Karpas-422 (cell line): Measurements from ENCODE around the gene OXCT2. TPM values are rescaled to one million over a fixed set of nuclear protein-coding genes. Genes with fewer than 3 reads are reported as not detected.

Experiments
- DNase-seq: peaks from one replicate; pipeline ENCODE4 v3.0.0-alpha.2; 2015
- H2AFZ ChIP-seq: fragments of 200-600 bp; sonication (generic); 2 replicates; pipeline ENCODE4 v1.6.1; 2014; ENCODE audit warnings: antibody characterized with exemption, low read length, mixed read lengths
- H3K27ac ChIP-seq: fragments of 200-600 bp; sonication (generic); 2 replicates; pipeline ENCODE4 v1.5.1; 2014; ENCODE audit warnings: mild to moderate bottlenecking, low read length, moderate library complexity
- H3K27me3 ChIP-seq: fragments of 200-600 bp; sonication (generic); 2 replicates; pipeline ENCODE4 v1.6.1; 2014; ENCODE audit warnings: low read length, mixed read lengths
- H3K36me3 ChIP-seq: fragments of 200-600 bp; sonication (generic); 2 replicates; pipeline ENCODE4 v1.6.1; 2014; ENCODE audit warnings: low read length, mixed read lengths; ENCODE audit not compliant: insufficient read depth
- H3K4me1 ChIP-seq: fragments of 200-600 bp; sonication (generic); 2 replicates; pipeline ENCODE4 v1.6.1; 2014; ENCODE audit warnings: mild to moderate bottlenecking, low read length, mixed read lengths
- H3K4me2 ChIP-seq: fragments of 200-600 bp; sonication (generic); 2 replicates; pipeline ENCODE4 v1.6.1; 2014; ENCODE audit warnings: low read length, low read depth, mild to moderate bottlenecking; ENCODE audit not compliant: poor library complexity, severe bottlenecking
- H3K4me3 ChIP-seq: fragments of 200-600 bp; sonication (generic); 2 replicates; pipeline ENCODE4 v1.5.1; 2014; ENCODE audit warnings: mild to moderate bottlenecking, antibody characterized with exemption, low read length, mixed read lengths
- H3K79me2 ChIP-seq: fragments of 200-600 bp; sonication (generic); 2 replicates; pipeline ENCODE4 v1.6.1; 2014; ENCODE audit warnings: mild to moderate bottlenecking, low read length, mixed read lengths
- H3K9ac ChIP-seq: fragments of 200-600 bp; sonication (generic); 2 replicates; pipeline ENCODE4 v1.6.0; 2014; ENCODE audit warnings: low read length
- H3K9me2 ChIP-seq: fragments of 200-600 bp; sonication (generic), shearing (Covaris generic); replicated peaks from 2 replicates; pipeline ENCODE4 v1.6.0; 2014; ENCODE audit warnings: mild to moderate bottlenecking, low read length, moderate library complexity; ENCODE audit not compliant: insufficient read depth
- H3K9me3 ChIP-seq: fragments of 300-700, 200-600 bp; sonication (generic); 2 replicates; pipeline ENCODE4 v1.6.1; 2014; ENCODE audit warnings: low read length, mixed read lengths
- H4K20me1 ChIP-seq: fragments of 200-600 bp; sonication (generic); 2 replicates; pipeline ENCODE4 v1.6.1; 2014; ENCODE audit warnings: mild to moderate bottlenecking, antibody characterized with exemption, low read length, low read depth; ENCODE audit not compliant: insufficient read depth
- total RNA-seq: library from RNA; depleted of rRNA; stranded (reverse); fragments of >200 nt; shearing (Covaris generic); gene quantifications from 2 replicates; pipeline ENCODE4 v1.2.3, GENCODE V29; 2014; ENCODE audit warnings: low replicate concordance

Gene OXCT2
- total RNA-seq, 1 experiment from 2014 or later: not detected

DNA sequence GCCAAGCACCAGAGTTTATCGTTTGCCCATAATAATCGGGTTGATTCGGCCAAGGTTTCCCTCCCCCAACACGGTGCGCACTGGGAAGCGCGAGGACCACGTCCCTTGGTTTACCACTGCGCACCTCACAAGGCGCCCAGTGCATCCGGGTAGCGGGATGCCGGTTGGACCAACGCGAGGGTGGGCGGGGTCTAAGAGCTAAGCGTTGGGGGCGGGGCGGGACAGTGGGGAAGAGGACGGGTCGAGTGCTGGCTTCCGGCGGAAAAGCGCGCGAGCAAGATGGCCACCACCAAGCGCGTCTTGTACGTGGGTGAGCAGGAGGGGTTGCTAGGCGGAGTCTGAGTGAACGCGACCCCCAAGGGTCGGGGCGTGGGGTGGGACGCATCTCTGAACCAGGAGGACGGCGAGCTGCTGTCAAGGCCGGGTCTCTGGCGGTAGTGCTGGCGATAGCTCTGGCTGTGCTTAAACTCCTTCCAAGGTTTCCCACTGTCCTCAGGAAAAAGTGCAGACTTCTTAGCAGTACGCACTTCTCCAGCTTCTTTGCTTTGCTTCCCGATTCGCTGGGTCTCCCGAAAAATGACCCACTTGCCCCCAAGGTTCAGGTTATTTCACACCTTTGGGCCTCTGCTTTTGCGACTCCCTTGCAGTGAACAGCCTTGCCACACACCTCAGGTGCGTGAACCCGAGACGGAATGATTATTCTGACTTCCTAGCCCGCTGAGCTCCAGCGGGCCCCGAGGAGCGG, 32.4 kb downstream of the OXCT2 start, which contains the start of gene PPIE:
Gene PPIE, plus strand, starts transcription at position 261 of the 745 bp plus-strand sequence. Its CDS starts 19 bp downstream, at position 280.
- no peaks in the 10 kb centered on the region for H4K20me1 ChIP-seq
- peak within 1 kb of the TSS; percentile 72; the same call in 1 of the 2 replicates for H2AFZ ChIP-seq
- H3K27ac ChIP-seq: no peak within 1 kb of the TSS
- H3K36me3 ChIP-seq: peaks cover 23% of the 10 kb centered on the region; the same call in 1 of the 2 replicates
- H3K9ac ChIP-seq: peak within 1 kb of the TSS; percentile 80
- DNase-seq: peak; percentile 98
- H3K27me3 ChIP-seq: no peaks in the 10 kb centered on the region
- peaks cover 24% of the 10 kb centered on the region for H3K4me1 ChIP-seq
- peaks cover 29% of the 10 kb centered on the region for H3K79me2 ChIP-seq
- H3K4me2 ChIP-seq: peak within 1 kb of the TSS; percentile 78
- H3K9me2 ChIP-seq: peaks cover 6% of the 10 kb centered on the region; the same call in 1 of the 2 replicates
- peak within 1 kb of the TSS; percentile 96 for H3K4me3 ChIP-seq
- H3K9me3 ChIP-seq: no peaks in the 10 kb centered on the region

DNA sequence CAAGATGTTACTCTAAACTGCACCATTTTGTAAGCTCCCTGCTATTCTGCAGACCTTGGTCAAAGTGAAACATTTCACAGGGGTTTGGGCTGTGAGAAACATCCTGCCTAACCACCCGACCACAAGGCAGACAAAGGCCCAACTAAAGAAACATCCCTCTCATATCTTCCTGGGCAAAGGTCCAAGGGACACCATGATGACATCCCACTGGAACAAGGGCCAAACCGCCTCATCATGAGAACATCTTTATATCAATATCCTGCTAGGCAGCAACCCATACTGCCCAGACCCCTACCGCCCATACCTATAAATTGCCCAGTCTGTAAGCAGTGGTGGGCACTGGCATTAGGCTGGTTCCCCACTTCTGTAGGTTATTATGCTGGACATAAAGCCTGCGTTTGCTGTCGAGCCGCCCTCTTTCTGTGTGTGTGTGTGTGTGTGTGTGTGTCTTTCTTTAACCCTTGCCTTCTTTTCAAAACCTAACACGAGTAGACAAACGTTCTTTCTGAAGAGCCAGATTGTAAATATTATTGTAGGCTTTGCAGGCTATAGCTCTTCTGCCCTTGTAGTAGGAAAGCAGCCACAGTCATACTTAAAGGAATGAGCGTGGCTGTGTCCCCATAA, 33.5 kb downstream of the OXCT2 start:
- no peak overlapping the region for H3K4me2 ChIP-seq
- peaks cover 24% of the 10 kb centered on the region for H3K4me1 ChIP-seq
- no peaks in the 10 kb centered on the region for H3K9me3 ChIP-seq
- H3K79me2 ChIP-seq: peaks cover 29% of the 10 kb centered on the region
- H3K4me3 ChIP-seq: no peak overlapping the region
- no peak overlapping the region for H3K27ac ChIP-seq
- H3K27me3 ChIP-seq: no peaks in the 10 kb centered on the region
- DNase-seq: no peak
- H3K36me3 ChIP-seq: peaks cover 13% of the 10 kb centered on the region; the same call in 1 of the 2 replicates
- no peaks in the 10 kb centered on the region for H4K20me1 ChIP-seq
- peaks cover 6% of the 10 kb centered on the region; the same call in 1 of the 2 replicates for H3K9me2 ChIP-seq
- H3K9ac ChIP-seq: no peak overlapping the region
- H2AFZ ChIP-seq: 0 out of 2 replicates have a peak overlapping the region, but pooled peaks have one; percentile 38

DNA sequence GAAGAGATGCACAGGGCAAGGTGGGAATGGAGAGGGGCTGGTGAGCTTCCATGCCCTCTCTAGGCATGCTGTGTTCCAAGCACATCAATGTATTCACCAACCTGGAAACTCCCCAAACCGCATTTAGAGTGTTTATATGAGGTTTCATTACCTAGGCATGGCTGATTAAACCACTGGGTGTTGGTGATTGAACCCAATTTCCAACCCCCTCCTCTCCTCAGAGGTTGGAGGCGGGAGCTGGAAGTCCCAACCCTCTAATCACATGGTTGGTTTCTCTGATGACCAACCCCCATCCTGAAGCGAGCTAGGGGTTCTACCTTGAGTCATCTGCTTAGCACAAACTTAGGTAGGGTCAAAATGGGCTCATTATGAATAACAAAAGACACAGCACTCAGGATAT, 35.4 kb downstream of the OXCT2 start:
- Histone ChIP-seq H3K27ac (no peak overlapping the region), H3K27me3 (no peaks in the 10 kb centered on the region), H3K4me1 (peaks cover 19% of the 10 kb centered on the region), H3K9me3 (no peaks in the 10 kb centered on the region), H4K20me1 (no peaks in the 10 kb centered on the region), H3K4me2 (no peak overlapping the region), H3K4me3 (no peak overlapping the region), H2AFZ (no peak overlapping the region), H3K79me2 (peaks cover 20% of the 10 kb centered on the region), H3K9ac (no peak overlapping the region), H3K9me2 (peaks cover 6% of the 10 kb centered on the region; the same call in 1 of the 2 replicates), H3K36me3 (0 out of 2 replicates have a peak, but pooled peaks cover under 1% of the 10 kb centered on the region)
- no peak for DNase-seq

DNA sequence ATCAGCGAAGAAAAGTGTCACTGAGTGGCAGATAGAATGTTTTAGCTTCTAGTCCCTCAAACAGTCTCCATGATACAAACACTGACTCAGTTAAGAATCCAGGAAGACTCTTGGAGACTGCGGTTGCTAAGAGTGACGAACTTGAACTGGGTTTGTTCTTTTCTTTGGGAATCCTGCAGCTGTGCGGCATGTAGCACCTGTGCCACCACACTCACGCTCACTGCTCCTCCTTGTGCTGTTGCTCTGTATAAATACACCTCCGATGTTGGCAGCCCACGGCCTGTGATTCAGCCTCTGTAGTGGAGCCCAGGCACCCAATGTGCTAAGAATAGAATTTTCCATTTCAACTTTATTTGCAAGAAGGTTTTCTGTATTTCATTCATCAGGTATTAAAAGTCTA, 38.0 kb downstream of the OXCT2 start:
- no peaks in the 10 kb centered on the region for H4K20me1 ChIP-seq
- 0 out of 2 replicates have a peak overlapping the region, but pooled peaks have one; percentile 8 for H3K9ac ChIP-seq
- no peaks in the 10 kb centered on the region for H3K27me3 ChIP-seq
- H2AFZ ChIP-seq: no peak overlapping the region
- no peaks in the 10 kb centered on the region for H3K9me3 ChIP-seq
- no peaks in the 10 kb centered on the region for H3K79me2 ChIP-seq
- H3K36me3 ChIP-seq: no peaks in the 10 kb centered on the region
- no peak overlapping the region for H3K4me3 ChIP-seq
- H3K4me1 ChIP-seq: 0 out of 2 replicates have a peak, but pooled peaks cover under 1% of the 10 kb centered on the region
- H3K27ac ChIP-seq: no peak overlapping the region
- peaks cover 6% of the 10 kb centered on the region; the same call in 1 of the 2 replicates for H3K9me2 ChIP-seq
- no peak overlapping the region for H3K4me2 ChIP-seq
- DNase-seq: no peak

DNA sequence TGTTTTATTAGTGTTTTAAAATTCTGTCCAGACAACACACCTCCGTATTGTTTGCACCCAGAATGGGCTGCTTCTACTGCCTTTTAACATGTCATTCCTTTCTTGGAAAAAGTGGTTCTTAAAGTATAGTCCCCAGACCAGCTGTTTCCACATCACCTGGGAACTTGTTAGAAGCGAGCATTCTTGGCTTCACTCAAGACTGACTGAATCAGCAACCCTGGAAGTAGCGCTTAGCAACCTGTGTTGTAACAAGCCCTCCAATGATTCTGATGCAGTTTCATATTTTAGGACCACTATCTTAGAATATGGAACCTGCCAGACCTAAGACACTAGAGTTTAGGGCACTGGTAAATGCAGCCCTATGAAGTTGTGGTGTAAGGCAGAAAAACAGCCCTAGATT, 38.4 kb downstream of the OXCT2 start:
- Histone ChIP-seq H3K4me1 (no peaks in the 10 kb centered on the region), H3K27ac (no peak overlapping the region), H4K20me1 (no peaks in the 10 kb centered on the region), H2AFZ (no peak overlapping the region), H3K79me2 (no peaks in the 10 kb centered on the region), H3K4me2 (no peak overlapping the region), H3K4me3 (no peak overlapping the region), H3K9me2 (peaks cover 2% of the 10 kb centered on the region; the same call in 1 of the 2 replicates), H3K27me3 (no peaks in the 10 kb centered on the region), H3K9me3 (no peaks in the 10 kb centered on the region), H3K36me3 (no peaks in the 10 kb centered on the region), H3K9ac (0 out of 2 replicates have a peak overlapping the region, but pooled peaks have one; percentile 8)
- DNase-seq: no peak

DNA sequence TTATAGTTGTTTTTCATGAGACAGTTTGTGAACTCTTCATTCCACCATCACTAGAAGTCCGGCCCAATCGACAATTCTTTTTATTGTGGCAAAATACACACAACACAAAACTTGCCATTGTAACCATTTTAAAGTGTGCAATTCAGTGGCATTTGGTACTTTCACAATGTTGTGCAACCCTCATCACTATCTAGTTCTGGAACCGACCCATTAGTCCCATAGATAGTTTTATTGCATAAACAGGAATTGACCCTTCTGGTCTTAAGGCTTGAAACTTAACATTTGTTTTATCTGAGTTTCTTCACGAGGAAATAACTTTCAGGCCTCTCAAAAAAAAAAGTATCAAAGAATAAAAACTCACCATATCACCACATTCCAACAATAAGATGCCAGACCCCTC, 41.3 kb downstream of the OXCT2 start:
- no peaks in the 10 kb centered on the region for H3K79me2 ChIP-seq
- H3K9me3 ChIP-seq: no peaks in the 10 kb centered on the region
- no peaks in the 10 kb centered on the region for H3K36me3 ChIP-seq
- H3K4me1 ChIP-seq: no peaks in the 10 kb centered on the region
- no peak overlapping the region for H3K27ac ChIP-seq
- H3K27me3 ChIP-seq: no peaks in the 10 kb centered on the region
- no peak overlapping the region for H3K4me3 ChIP-seq
- H3K4me2 ChIP-seq: no peak overlapping the region
- H2AFZ ChIP-seq: no peak overlapping the region
- no peaks in the 10 kb centered on the region for H3K9me2 ChIP-seq
- no peak overlapping the region for H3K9ac ChIP-seq
- no peaks in the 10 kb centered on the region for H4K20me1 ChIP-seq
- DNase-seq: no peak

DNA sequence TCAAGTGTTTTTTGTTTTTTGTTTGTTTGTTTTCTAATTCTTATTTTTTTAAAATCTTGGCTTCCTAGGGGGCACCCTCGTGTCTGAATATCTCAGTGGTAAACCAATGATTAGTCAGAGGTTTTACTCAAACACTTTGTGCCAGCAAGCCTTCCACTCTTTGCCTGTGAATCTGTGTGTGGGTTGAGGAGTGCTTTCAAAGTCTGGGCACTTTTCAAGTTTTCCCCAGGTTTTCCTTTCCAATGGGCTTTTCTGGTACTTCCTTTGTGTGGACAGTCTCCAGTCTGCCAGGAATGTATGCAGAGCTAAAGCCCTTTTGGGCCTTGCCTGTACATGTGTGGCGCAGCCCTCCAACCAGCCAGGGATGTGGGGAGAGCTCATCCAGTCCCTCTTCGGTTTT, 42.1 kb downstream of the OXCT2 start:
- Histone ChIP-seq H3K9me2 (no peaks in the 10 kb centered on the region), H3K27me3 (no peaks in the 10 kb centered on the region), H3K4me2 (no peak overlapping the region), H3K4me1 (no peaks in the 10 kb centered on the region), H3K4me3 (no peak overlapping the region), H3K9ac (no peak overlapping the region), H3K9me3 (no peaks in the 10 kb centered on the region), H3K27ac (no peak overlapping the region), H4K20me1 (no peaks in the 10 kb centered on the region), H2AFZ (no peak overlapping the region), H3K36me3 (no peaks in the 10 kb centered on the region), H3K79me2 (no peaks in the 10 kb centered on the region)
- no peak for DNase-seq

DNA sequence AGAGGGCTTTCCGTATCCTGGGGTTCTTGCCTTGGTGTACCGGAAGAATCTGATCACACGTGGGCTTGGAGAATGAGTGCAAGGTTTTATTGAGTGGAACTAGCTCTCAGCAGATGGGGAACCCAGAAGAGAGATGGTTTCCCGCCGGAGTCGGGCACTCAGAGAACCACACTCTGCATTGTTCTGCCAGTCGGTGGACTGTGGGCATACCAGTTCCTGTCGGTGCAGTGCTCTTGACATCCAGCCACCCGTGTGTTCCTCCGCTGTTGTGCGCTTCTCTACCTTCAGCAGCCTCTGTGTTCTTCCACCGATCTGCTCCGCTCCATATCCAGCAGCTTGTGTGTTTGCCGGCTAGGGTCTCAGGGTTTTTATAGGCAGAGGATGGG, 43.2 kb downstream of the OXCT2 start:
- no peak for DNase-seq
- Histone ChIP-seq H3K4me2 (no peak overlapping the region), H3K79me2 (no peaks in the 10 kb centered on the region), H3K27ac (no peak overlapping the region), H3K36me3 (no peaks in the 10 kb centered on the region), H3K4me1 (no peaks in the 10 kb centered on the region), H3K4me3 (no peak overlapping the region), H2AFZ (no peak overlapping the region), H3K9ac (no peak overlapping the region), H3K9me3 (no peaks in the 10 kb centered on the region), H3K27me3 (no peaks in the 10 kb centered on the region), H3K9me2 (no peaks in the 10 kb centered on the region), H4K20me1 (no peaks in the 10 kb centered on the region)
